ENCODE data around the gene HSPB3. TPM values are rescaled to one million over a fixed set of nuclear protein-coding genes. Genes with fewer than 3 reads are reported as not detected.
"Not testable (repeated sequence)": the region's sequence is repeated elsewhere in the genome, so short reads cannot be mapped to it uniquely, and the experiment has no call there.

The HSPB3 gene
- total and polyA plus RNA-seq, 9 donors, result 0.58 to 3.8 (median 2.1) TPM; not detected in 2

DNA sequence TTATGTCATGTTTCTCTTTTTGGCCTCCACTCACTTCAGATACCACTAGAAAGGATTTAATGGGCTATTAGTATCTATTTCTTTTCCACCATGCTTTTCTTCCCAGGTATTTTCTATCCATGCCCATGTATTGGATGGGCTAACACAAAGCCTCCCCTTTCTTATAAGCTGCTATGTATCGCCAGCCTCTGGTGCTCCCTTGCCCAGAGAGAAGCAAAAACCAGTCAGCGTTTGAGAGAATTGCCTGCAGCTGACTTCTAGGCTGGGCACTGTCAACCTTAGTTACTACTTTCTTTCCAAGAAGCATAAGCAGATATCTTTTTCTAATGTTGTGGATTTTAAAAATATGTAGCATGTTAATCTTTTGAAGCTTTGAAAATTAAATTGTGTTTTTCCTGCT is 30.2 kb upstream of the HSPB3 start:
- 63 to 79% (median 70%) methylated on average over 2 of the region's 2 CpGs for WGBS, 3 donors
- Histone ChIP-seq H3K4me3 (no peak overlapping the region), H3K9me3 (no peaks in the 10 kb centered on the region), H3K27me3 (no peaks in the 10 kb centered on the region), H3K36me3 (no peaks in the 10 kb centered on the region), H3K4me1 (ENCODE audit: insufficient read depth) (no peaks in the 10 kb centered on the region), H3K27ac (no peak overlapping the region)
- no peak for DNase-seq
- no peak for TF ChIP-seq POLR2A (IDR thresholded peaks at IDR 0.05)
- TF ChIP-seq EP300 (IDR thresholded peaks at IDR 0.05), result no peak
- TF ChIP-seq, protein P1, sequence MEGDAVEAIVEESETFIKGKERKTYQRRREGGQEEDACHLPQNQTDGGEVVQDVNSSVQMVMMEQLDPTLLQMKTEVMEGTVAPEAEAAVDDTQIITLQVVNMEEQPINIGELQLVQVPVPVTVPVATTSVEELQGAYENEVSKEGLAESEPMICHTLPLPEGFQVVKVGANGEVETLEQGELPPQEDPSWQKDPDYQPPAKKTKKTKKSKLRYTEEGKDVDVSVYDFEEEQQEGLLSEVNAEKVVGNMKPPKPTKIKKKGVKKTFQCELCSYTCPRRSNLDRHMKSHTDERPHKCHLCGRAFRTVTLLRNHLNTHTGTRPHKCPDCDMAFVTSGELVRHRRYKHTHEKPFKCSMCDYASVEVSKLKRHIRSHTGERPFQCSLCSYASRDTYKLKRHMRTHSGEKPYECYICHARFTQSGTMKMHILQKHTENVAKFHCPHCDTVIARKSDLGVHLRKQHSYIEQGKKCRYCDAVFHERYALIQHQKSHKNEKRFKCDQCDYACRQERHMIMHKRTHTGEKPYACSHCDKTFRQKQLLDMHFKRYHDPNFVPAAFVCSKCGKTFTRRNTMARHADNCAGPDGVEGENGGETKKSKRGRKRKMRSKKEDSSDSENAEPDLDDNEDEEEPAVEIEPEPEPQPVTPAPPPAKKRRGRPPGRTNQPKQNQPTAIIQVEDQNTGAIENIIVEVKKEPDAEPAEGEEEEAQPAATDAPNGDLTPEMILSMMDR (IDR thresholded peaks at IDR 0.05), result no peak
- intact Hi-C loops (cut with DNase I), result loop anchor here in 1 of 4 donors (10.0 kb wide), 1 partner anchor 190 kb away; no protein-coding TSS in a partner anchor

DNA sequence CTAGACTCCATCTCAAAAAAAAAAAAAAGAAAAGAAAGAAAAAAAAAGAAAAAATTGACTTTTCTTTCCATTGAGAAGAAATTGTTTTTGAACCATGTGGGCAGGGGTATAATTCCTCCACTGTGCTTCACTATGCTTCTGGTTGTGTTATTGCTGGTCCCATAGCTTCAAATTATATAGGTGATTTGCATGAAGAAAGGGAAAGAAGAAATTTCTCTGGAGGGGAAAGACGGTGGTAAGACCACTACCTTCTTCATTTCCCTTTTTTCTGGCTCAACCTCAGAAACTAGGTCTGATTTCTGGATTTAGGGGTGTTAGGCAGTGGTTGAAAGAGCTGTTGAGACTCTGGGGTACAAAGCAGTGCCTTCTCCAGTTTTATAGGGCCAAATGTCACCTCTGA is 29.3 kb upstream of the HSPB3 start:
- 87 to 88% (median 87%) methylated on average over 1 of the region's 1 CpG for WGBS, 3 donors
- TF ChIP-seq POLR2A (IDR thresholded peaks at IDR 0.05) (no peak), EP300 (IDR thresholded peaks at IDR 0.05) (no peak)
- TF ChIP-seq, protein P1 (IDR thresholded peaks at IDR 0.05), result no peak

DNA sequence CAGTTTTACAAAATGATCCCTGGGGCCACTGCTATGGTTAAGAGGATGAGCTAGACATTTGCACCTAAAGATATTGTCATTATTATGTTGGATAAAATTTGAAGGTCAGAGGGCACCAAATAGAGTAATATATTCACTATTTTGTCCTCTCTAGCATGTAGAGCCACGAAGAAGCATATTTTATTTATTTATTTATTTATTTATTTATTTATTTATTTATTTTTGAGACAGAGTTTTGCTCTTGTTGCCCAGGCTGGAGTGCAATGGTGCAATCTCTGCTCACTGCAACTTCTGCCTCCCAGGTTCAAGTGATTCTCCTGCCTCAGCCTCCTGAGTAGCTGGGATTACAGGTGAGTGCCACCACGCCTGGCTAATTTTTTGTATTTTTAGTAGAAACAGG is 20.8 kb upstream of the HSPB3 start:
- H3K4me1 ChIP-seq (ENCODE audit: insufficient read depth); intact Hi-C loops (cut with DNase I); H3K27me3 ChIP-seq; H3K9me3 ChIP-seq; DNase-seq; H3K36me3 ChIP-seq; H3K27ac ChIP-seq; H3K4me3 ChIP-seq: not testable (repeated sequence)
- WGBS, 3 donors, result 90 to 98% (median 96%) methylated on average over 2 of the region's 2 CpGs

More for the DNA sequence above, 29.3 kb upstream of the HSPB3 start:
- no peaks in the 10 kb centered on the region for H3K27me3 ChIP-seq
- no peaks in the 10 kb centered on the region for H3K36me3 ChIP-seq
- intact Hi-C loops (cut with DNase I), result loop anchor here in 1 of 4 donors (10.0 kb wide), 1 partner anchor 191 kb away; no protein-coding TSS in a partner anchor
- no peak overlapping the region for H3K27ac ChIP-seq
- no peaks in the 10 kb centered on the region for H3K9me3 ChIP-seq
- no peak overlapping the region for H3K4me3 ChIP-seq
- DNase-seq, result no peak
- no peaks in the 10 kb centered on the region for H3K4me1 ChIP-seq (ENCODE audit: insufficient read depth)

DNA sequence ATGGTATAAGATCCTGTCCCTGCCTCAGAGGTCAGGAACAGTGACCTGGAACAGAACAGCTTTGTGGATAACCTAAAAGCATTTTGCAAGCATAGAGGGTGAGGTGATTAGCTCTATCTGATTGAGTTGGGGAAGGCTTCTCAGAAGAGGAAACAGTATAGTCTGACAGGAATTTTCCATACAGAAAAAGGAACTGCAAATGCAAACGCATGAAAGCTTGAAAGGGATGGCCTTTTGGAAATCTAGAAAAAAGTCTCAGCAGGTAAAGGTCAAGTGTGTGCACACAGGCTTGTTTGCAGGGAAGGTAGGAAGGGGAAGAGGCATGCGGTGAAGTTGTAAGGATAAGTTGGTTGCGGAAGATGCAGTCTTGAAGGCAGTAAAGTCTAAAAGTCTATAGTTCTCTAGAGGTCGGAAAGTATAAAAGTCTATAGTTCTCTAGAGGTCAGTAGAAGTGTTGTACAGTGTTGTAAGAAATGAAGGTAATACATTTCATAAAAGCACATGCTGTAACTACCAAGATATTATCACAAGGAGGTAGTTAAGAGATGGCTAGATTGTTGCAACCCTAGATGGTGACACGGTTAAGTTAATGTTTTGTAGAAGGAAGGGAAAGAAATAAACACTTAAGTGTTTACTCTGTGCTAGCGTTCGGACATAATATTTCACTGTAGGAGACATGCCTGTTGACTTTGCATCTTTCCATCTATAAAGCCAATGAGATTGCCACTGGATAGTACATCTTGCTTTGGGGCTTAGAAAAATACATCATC is 16.7 kb upstream of the HSPB3 start:
- WGBS, 3 donors, result 82 to 88% (median 85%) methylated on average over 7 of the region's 7 CpGs
- DNase-seq, result no peak

More for the DNA sequence above, 16.7 kb upstream of the HSPB3 start:
- Histone ChIP-seq H3K27me3 (no peaks in the 10 kb centered on the region), H3K4me1 (ENCODE audit: insufficient read depth) (no peaks in the 10 kb centered on the region), H3K4me3 (no peak overlapping the region), H3K27ac (no peak overlapping the region), H3K36me3 (no peaks in the 10 kb centered on the region), H3K9me3 (no peaks in the 10 kb centered on the region)
- TF ChIP-seq, protein P1 (IDR thresholded peaks at IDR 0.05), result no peak
- TF ChIP-seq POLR2A (IDR thresholded peaks at IDR 0.05) (no peak), EP300 (IDR thresholded peaks at IDR 0.05) (no peak)
- intact Hi-C loops (cut with DNase I), result no loop called here

Data from ovary (tissue), 9 donors.